GM23338 (cell line): ENCODE data around the gene ZBTB8A. TPM values are rescaled to one million over a fixed set of nuclear protein-coding genes. Genes with fewer than 3 reads are reported as not detected.
"Not testable (repeated sequence)": the region's sequence is repeated elsewhere in the genome, so short reads cannot be mapped to it uniquely, and the experiment has no call there.

ENCODE experiments used
- ATAC-seq: fragments of 200-7000 bp; cut with Tn5 transposase; 3 replicates; pipeline ENCODE4 v1.9.1; 2020
- DNase-seq: peaks from one replicate; pipeline ENCODE4 v3.0.0-alpha.2; 2015; ENCODE audit warnings: low spot score
- H2AFZ ChIP-seq: fragments of 200-600 bp; sonication (generic); 2 replicates; pipeline ENCODE4 v1.8.0; 2016; ENCODE audit warnings: antibody characterized with exemption, mild to moderate bottlenecking, moderate library complexity
- H3F3A ChIP-seq: fragments of 200-600 bp; sonication (generic); replicated peaks from 2 replicates; pipeline ENCODE4 v1.8.0; 2017; ENCODE audit warnings: antibody characterized with exemption, mixed run types, low read depth
- H3K27ac ChIP-seq: fragments of 200-600 bp; sonication (generic); 2 replicates; pipeline ENCODE4 v1.6.1; 2016; ENCODE audit warnings: low read depth
- H3K27me3 ChIP-seq: fragments of 200-600 bp; sonication (generic); 2 replicates; pipeline ENCODE4 v1.8.0; 2016; ENCODE audit warnings: mild to moderate bottlenecking, mixed run types, moderate library complexity; ENCODE audit not compliant: insufficient read depth
- H3K36me3 ChIP-seq: fragments of 200-600 bp; sonication (generic); 2 replicates; pipeline ENCODE4 v1.8.0; 2016; ENCODE audit warnings: mild to moderate bottlenecking; ENCODE audit not compliant: insufficient read depth
- H3K4me1 ChIP-seq: fragments of 200-600 bp; sonication (generic); 2 replicates; pipeline ENCODE4 v1.8.0; 2016; ENCODE audit warnings: mild to moderate bottlenecking, moderate library complexity; ENCODE audit not compliant: insufficient read depth
- H3K4me2 ChIP-seq: fragments of 200-600 bp; sonication (generic); 2 replicates; pipeline ENCODE4 v1.7.1; 2017; ENCODE audit warnings: mixed run types
- H3K4me3 ChIP-seq: fragments of 200-600 bp; sonication (generic); 2 replicates; pipeline ENCODE4 v1.6.1; 2016; ENCODE audit warnings: mixed run types
- H3K79me2 ChIP-seq: fragments of 200-600 bp; sonication (generic); replicated peaks from 2 replicates; pipeline ENCODE4 v1.8.0; 2017; ENCODE audit warnings: mild to moderate bottlenecking; ENCODE audit not compliant: insufficient read depth
- H3K9me2 ChIP-seq: fragments of 200-600 bp; sonication (generic); 2 replicates; pipeline ENCODE4 v1.8.0; 2017; ENCODE audit not compliant: insufficient read depth
- H4K20me1 ChIP-seq: fragments of 200-600 bp; sonication (generic); replicated peaks from 2 replicates; pipeline ENCODE4 v1.8.0; 2017; ENCODE audit warnings: mild to moderate bottlenecking; ENCODE audit not compliant: insufficient read depth
- H3K27ac Mint-ChIP-seq: 2 replicates; pipeline ENCODE4 v1.8.0; 2020; ENCODE audit warnings: inconsistent platforms, mild to moderate bottlenecking, moderate library complexity, mixed read lengths
- H3K27me3 Mint-ChIP-seq: 3 replicates; pipeline ENCODE4 v1.8.0; 2022; ENCODE audit warnings: low read depth, mild to moderate bottlenecking, moderate library complexity, mixed read lengths, inconsistent platforms; ENCODE audit not compliant: insufficient read depth, poor library complexity
- H3K36me3 Mint-ChIP-seq: 3 replicates; pipeline ENCODE4 v1.8.0; 2021; ENCODE audit warnings: low read depth, mild to moderate bottlenecking, inconsistent platforms, moderate library complexity, mixed read lengths
- H3K4me1 Mint-ChIP-seq: 3 replicates; pipeline ENCODE4 v1.8.0; 2020; ENCODE audit warnings: mild to moderate bottlenecking, inconsistent platforms, mixed read lengths
- H3K4me3 Mint-ChIP-seq: 3 replicates; pipeline ENCODE4 v1.8.0; 2021; ENCODE audit warnings: moderate library complexity, mild to moderate bottlenecking, inconsistent platforms, mixed read lengths
- H3K9me3 Mint-ChIP-seq: 3 replicates; pipeline ENCODE4 v1.8.0; 2020; ENCODE audit warnings: moderate library complexity, mild to moderate bottlenecking, inconsistent platforms, mixed read lengths
- CREB1 ChIP-seq: fragments of 250-450 bp; sonication (Bioruptor Pico); IDR thresholded peaks from 2 replicates; pipeline ENCODE4 v1.5.0; 2020; ENCODE audit warnings: low read depth, mild to moderate bottlenecking, moderate library complexity
- EZH2 ChIP-seq: fragments of 200-600 bp; sonication (generic); IDR thresholded peaks from one replicate; pipeline ENCODE4 v1.8.0; 2017; ENCODE audit warnings: antibody characterized with exemption, mild to moderate bottlenecking, low read depth; ENCODE audit not compliant: unreplicated experiment
- POLR2AphosphoS5 ChIP-seq: IDR thresholded peaks from 2 replicates; pipeline ENCODE4 v1.6.1; 2016; ENCODE audit warnings: antibody characterized with exemption, low read depth
- REST ChIP-seq: IDR thresholded peaks from one replicate; pipeline ENCODE4 v1.6.1; 2018; ENCODE audit warnings: antibody characterized with exemption; ENCODE audit not compliant: unreplicated experiment
- STAT1 ChIP-seq: IDR thresholded peaks from one replicate; pipeline ENCODE4 v1.6.1; 2016; ENCODE audit warnings: antibody characterized with exemption; ENCODE audit not compliant: unreplicated experiment
- ZNF114 ChIP-seq: fragments of 250-450 bp; sonication (Bioruptor Pico); IDR thresholded peaks from 2 replicates; pipeline ENCODE4 v1.5.0; 2020; ENCODE audit warnings: mild to moderate bottlenecking, moderate library complexity
- polyA plus RNA-seq: library from polyadenylated mRNA; unstranded; fragments of >200 nt; fragmentation: Nextera tagmentation; extraction: Ambion mirVana; gene quantifications from 2 replicates; pipeline ENCODE4 v1.2.1, GENCODE V29; 2016
- total RNA-seq: library from RNA; depleted of rRNA; stranded (reverse); fragments of >200 nt; shearing (Covaris generic); gene quantifications from 2 replicates; pipeline ENCODE4 v1.2.3, GENCODE V29; 2014
- TF ChIP-seq, protein P1 (sequence below): fragments of 250-450 bp; sonication (Bioruptor Pico); IDR thresholded peaks from 2 replicates; pipeline ENCODE4 v1.5.0; 2020; ENCODE audit warnings: mild to moderate bottlenecking, moderate library complexity
- TF ChIP-seq, protein P2 (sequence below), 2 experiments: fragments of 200-600 bp in 1 of 2; sonication (generic) in 1 of 2; conservative IDR thresholded peaks; 2 replicates each; pipeline versions ENCODE4 v1.5.1 to v1.6.1; 2016 to 2017; ENCODE audit warnings: antibody characterized with exemption in 2 of 2, low read depth in 2 of 2, mild to moderate bottlenecking in 2 of 2, moderate library complexity in 1 of 2
- TF ChIP-seq, protein P3 (sequence below): IDR thresholded peaks from 2 replicates; pipeline ENCODE4 v1.6.1; 2016; ENCODE audit warnings: antibody characterized with exemption

The ZBTB8A gene
- total and polyA plus RNA-seq, 2 experiments from 2014 or later = 6.1 to 8.4 TPM

DNA sequence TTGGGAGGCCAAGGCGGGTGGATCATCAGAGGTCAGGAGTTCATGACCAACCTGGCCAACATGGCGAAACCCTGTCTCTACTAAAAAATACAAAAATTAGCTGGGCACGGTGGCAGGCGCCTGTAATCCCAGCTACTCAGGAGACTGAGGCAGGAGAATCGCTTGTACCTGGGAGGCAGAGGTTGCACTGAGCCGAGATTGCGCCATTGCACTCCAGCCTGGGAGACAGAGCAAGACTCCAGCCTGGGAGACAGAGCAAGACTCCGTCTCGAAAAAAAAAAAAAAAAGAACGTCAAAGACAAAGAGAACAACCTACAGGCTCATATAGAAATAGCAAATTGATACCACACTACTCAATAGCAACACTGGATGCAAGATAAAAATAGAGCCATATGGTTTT, 10.7 kb upstream of the ZBTB8A start:
- not testable (repeated sequence) for H3K4me1 ChIP-seq, ATAC-seq, H3K36me3 ChIP-seq, H3K4me1 Mint-ChIP-seq, H3K4me2 ChIP-seq, H2AFZ ChIP-seq, H3K27ac ChIP-seq, H3K9me2 ChIP-seq, H3K79me2 ChIP-seq, H3K9me3 Mint-ChIP-seq, H3K27me3 ChIP-seq, H3K36me3 Mint-ChIP-seq, H4K20me1 ChIP-seq, H3K4me3 Mint-ChIP-seq, DNase-seq, H3K27me3 Mint-ChIP-seq, H3F3A ChIP-seq, H3K4me3 ChIP-seq, H3K27ac Mint-ChIP-seq

- Histone ChIP-seq H4K20me1 (no peaks in the 10 kb centered on the region), H3K27me3 (peaks cover 8% of the 10 kb centered on the region), H3K4me1 (peaks cover 10% of the 10 kb centered on the region), H3K4me3 (no peak overlapping the region), H2AFZ (no peak overlapping the region), H3F3A (peaks cover 10% of the 10 kb centered on the region), H3K4me2 (no peak overlapping the region), H3K27ac (no peak overlapping the region), H3K9me2 (no peaks in the 10 kb centered on the region), H3K79me2 (no peaks in the 10 kb centered on the region), H3K36me3 (no peaks in the 10 kb centered on the region)
- no peak for ATAC-seq
- H3K36me3 Mint-ChIP-seq = no peaks in the 10 kb centered on the region; the same call in 2 of the 3 replicates
- DNase-seq = no peak
- H3K27ac Mint-ChIP-seq = no peak overlapping the region
- H3K4me3 Mint-ChIP-seq = no peak overlapping the region
- H3K27me3 Mint-ChIP-seq = no peaks in the 10 kb centered on the region
- peaks cover 6% of the 10 kb centered on the region for H3K4me1 Mint-ChIP-seq
- peaks cover 3% of the 10 kb centered on the region; the same call in 1 of the 3 replicates for H3K9me3 Mint-ChIP-seq
- no peak for TF ChIP-seq REST
- TF ChIP-seq, protein P1, sequence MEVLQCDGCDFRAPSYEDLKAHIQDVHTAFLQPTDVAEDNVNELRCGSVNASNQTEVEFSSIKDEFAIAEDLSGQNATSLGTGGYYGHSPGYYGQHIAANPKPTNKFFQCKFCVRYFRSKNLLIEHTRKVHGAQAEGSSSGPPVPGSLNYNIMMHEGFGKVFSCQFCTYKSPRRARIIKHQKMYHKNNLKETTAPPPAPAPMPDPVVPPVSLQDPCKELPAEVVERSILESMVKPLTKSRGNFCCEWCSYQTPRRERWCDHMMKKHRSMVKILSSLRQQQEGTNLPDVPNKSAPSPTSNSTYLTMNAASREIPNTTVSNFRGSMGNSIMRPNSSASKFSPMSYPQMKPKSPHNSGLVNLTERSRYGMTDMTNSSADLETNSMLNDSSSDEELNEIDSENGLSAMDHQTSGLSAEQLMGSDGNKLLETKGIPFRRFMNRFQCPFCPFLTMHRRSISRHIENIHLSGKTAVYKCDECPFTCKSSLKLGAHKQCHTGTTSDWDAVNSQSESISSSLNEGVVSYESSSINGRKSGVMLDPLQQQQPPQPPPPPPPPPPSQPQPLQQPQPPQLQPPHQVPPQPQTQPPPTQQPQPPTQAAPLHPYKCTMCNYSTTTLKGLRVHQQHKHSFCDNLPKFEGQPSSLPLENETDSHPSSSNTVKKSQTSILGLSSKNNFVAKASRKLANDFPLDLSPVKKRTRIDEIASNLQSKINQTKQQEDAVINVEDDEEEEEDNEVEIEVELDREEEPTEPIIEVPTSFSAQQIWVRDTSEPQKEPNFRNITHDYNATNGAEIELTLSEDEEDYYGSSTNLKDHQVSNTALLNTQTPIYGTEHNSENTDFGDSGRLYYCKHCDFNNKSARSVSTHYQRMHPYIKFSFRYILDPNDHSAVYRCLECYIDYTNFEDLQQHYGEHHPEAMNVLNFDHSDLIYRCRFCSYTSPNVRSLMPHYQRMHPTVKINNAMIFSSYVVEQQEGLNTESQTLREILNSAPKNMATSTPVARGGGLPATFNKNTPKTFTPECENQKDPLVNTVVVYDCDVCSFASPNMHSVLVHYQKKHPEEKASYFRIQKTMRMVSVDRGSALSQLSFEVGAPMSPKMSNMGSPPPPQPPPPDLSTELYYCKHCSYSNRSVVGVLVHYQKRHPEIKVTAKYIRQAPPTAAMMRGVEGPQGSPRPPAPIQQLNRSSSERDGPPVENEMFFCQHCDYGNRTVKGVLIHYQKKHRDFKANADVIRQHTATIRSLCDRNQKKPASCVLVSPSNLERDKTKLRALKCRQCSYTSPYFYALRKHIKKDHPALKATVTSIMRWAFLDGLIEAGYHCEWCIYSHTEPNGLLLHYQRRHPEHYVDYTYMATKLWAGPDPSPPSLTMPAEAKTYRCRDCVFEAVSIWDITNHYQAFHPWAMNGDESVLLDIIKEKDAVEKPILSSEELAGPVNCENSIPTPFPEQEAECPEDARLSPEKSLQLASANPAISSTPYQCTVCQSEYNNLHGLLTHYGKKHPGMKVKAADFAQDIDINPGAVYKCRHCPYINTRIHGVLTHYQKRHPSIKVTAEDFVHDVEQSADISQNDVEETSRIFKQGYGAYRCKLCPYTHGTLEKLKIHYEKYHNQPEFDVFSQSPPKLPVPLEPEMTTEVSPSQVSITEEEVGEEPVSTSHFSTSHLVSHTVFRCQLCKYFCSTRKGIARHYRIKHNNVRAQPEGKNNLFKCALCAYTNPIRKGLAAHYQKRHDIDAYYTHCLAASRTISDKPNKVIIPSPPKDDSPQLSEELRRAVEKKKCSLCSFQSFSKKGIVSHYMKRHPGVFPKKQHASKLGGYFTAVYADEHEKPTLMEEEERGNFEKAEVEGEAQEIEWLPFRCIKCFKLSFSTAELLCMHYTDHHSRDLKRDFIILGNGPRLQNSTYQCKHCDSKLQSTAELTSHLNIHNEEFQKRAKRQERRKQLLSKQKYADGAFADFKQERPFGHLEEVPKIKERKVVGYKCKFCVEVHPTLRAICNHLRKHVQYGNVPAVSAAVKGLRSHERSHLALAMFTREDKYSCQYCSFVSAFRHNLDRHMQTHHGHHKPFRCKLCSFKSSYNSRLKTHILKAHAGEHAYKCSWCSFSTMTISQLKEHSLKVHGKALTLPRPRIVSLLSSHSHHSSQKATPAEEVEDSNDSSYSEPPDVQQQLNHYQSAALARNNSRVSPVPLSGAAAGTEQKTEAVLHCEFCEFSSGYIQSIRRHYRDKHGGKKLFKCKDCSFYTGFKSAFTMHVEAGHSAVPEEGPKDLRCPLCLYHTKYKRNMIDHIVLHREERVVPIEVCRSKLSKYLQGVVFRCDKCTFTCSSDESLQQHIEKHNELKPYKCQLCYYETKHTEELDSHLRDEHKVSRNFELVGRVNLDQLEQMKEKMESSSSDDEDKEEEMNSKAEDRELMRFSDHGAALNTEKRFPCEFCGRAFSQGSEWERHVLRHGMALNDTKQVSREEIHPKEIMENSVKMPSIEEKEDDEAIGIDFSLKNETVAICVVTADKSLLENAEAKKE (CRISPR knock-in tag) = no peak
- TF ChIP-seq, protein P2, sequence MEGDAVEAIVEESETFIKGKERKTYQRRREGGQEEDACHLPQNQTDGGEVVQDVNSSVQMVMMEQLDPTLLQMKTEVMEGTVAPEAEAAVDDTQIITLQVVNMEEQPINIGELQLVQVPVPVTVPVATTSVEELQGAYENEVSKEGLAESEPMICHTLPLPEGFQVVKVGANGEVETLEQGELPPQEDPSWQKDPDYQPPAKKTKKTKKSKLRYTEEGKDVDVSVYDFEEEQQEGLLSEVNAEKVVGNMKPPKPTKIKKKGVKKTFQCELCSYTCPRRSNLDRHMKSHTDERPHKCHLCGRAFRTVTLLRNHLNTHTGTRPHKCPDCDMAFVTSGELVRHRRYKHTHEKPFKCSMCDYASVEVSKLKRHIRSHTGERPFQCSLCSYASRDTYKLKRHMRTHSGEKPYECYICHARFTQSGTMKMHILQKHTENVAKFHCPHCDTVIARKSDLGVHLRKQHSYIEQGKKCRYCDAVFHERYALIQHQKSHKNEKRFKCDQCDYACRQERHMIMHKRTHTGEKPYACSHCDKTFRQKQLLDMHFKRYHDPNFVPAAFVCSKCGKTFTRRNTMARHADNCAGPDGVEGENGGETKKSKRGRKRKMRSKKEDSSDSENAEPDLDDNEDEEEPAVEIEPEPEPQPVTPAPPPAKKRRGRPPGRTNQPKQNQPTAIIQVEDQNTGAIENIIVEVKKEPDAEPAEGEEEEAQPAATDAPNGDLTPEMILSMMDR (conservative IDR thresholded peaks at IDR 0.05; ENCODE audit: low read depth in 2 of 2) = no peak
- TF ChIP-seq EZH2 = no peak
- TF ChIP-seq CREB1 (CRISPR knock-in tag) = no peak
- TF ChIP-seq, protein P3, sequence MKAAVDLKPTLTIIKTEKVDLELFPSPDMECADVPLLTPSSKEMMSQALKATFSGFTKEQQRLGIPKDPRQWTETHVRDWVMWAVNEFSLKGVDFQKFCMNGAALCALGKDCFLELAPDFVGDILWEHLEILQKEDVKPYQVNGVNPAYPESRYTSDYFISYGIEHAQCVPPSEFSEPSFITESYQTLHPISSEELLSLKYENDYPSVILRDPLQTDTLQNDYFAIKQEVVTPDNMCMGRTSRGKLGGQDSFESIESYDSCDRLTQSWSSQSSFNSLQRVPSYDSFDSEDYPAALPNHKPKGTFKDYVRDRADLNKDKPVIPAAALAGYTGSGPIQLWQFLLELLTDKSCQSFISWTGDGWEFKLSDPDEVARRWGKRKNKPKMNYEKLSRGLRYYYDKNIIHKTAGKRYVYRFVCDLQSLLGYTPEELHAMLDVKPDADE = no peak
- TF ChIP-seq ZNF114 (CRISPR knock-in tag) = no peak
- TF ChIP-seq STAT1 = no peak
- no peak for TF ChIP-seq POLR2AphosphoS5
Observed at GRCh38 chr1:32533792-32534327, 5.4 kb upstream of the ZBTB8A start.
